ENCODE data around the gene MOB2. TPM values are rescaled to one million over a fixed set of nuclear protein-coding genes. Genes with fewer than 3 reads are reported as not detected.
A peak's percentile ranks its signal among the peaks of the same experiment; 100 is the strongest.

The MOB2 gene
- total RNA-seq, 4 donors from 2014 or later, result 21.1 to 71.5 (median 48.3) TPM

GRCh38 chr11:1493650-1494244, 7.2 kb upstream of the MOB2 start:
- H3K27me3 ChIP-seq, result no peaks in the 10 kb centered on the region
- H3K4me3 ChIP-seq, result no peak overlapping the region
- intact Hi-C loops (cut with DNase I; ENCODE audit: low total_unique reads), result no loop called here
- no peaks in the 10 kb centered on the region for H3K9me3 ChIP-seq
- peaks cover 24 to 34% of the 10 kb centered on the region in 2 donors for H3K4me1 ChIP-seq
- TF ChIP-seq CTCF (IDR thresholded peaks at IDR 0.05 in 4 of 5, conservative IDR thresholded peaks at IDR 0.05 in 1 of 5) (no peak), POLR2A (IDR thresholded peaks at IDR 0.05) (no peak)
- in situ Hi-C loops (cut with MboI; ENCODE audit: low sequenced_read_pairs in 4 of 4), result no loop called here
- H3K36me3 ChIP-seq, result no peaks in the 10 kb centered on the region
- H3K27ac ChIP-seq, result no peak overlapping the region
- DNase-seq (no peak), ATAC-seq (no peak)

- H3K4me1 ChIP-seq, result peaks cover 31 to 43% of the 10 kb centered on the region in 2 donors
- no peak for TF ChIP-seq CTCF (IDR thresholded peaks at IDR 0.05 in 4 of 5, conservative IDR thresholded peaks at IDR 0.05 in 1 of 5)
- no peak for TF ChIP-seq POLR2A (IDR thresholded peaks at IDR 0.05)
- H3K4me3 ChIP-seq, result no peak overlapping the region
- no peak for DNase-seq
- in situ Hi-C loops (cut with MboI; ENCODE audit: low sequenced_read_pairs in 4 of 4), result no loop called here
- ATAC-seq, result no peak
- no peaks in the 10 kb centered on the region for H3K36me3 ChIP-seq
- H3K27me3 ChIP-seq, result no peaks in the 10 kb centered on the region
- H3K27ac ChIP-seq, result no peak overlapping the region
- H3K9me3 ChIP-seq, result no peaks in the 10 kb centered on the region
- intact Hi-C loops (cut with DNase I; ENCODE audit: low total_unique reads), result no loop called here
These were observed 4.8 kb upstream of the MOB2 start for GRCh38 chr11:1491379-1491778.

GRCh38 chr11:1490651-1491050, 4.1 kb upstream of the MOB2 start:
- in situ Hi-C loops (cut with MboI; ENCODE audit: low sequenced_read_pairs in 4 of 4), result no loop called here
- no peak for ATAC-seq
- Histone ChIP-seq H3K36me3 (no peaks in the 10 kb centered on the region), H3K4me3 (no peak overlapping the region), H3K9me3 (no peaks in the 10 kb centered on the region), H3K27me3 (no peaks in the 10 kb centered on the region), H3K4me1 (peaks cover 32 to 48% of the 10 kb centered on the region in 2 donors), H3K27ac (no peak overlapping the region)
- intact Hi-C loops (cut with DNase I; ENCODE audit: low total_unique reads), result no loop called here
- TF ChIP-seq POLR2A (IDR thresholded peaks at IDR 0.05) (no peak), CTCF (IDR thresholded peaks at IDR 0.05 in 4 of 5, conservative IDR thresholded peaks at IDR 0.05 in 1 of 5) (no peak)
- no peak for DNase-seq

GRCh38 chr11:1488575-1489180, 2.1 kb upstream of the MOB2 start:
- Histone ChIP-seq H3K27ac (no peak overlapping the region), H3K36me3 (no peaks in the 10 kb centered on the region), H3K9me3 (no peaks in the 10 kb centered on the region), H3K27me3 (no peaks in the 10 kb centered on the region), H3K4me1 (peaks cover 44 to 65% of the 10 kb centered on the region in 2 donors), H3K4me3 (no peak overlapping the region)
- in situ Hi-C loops (cut with MboI; ENCODE audit: low sequenced_read_pairs in 4 of 4), result no loop called here
- ATAC-seq (no peak), DNase-seq (peak in 1 of 2 donors; percentile 7)
- TF ChIP-seq CTCF (IDR thresholded peaks at IDR 0.05 in 4 of 5, conservative IDR thresholded peaks at IDR 0.05 in 1 of 5) (no peak), POLR2A (IDR thresholded peaks at IDR 0.05) (no peak)
- intact Hi-C loops (cut with DNase I; ENCODE audit: low total_unique reads), result no loop called here

Data from gastrocnemius medialis (tissue), 4 donors.